Cardiac ventricle fibroblast (primary cell): Measurements from ENCODE around the gene ACYP1. TPM values are rescaled to one million over a fixed set of nuclear protein-coding genes. Genes with fewer than 3 reads are reported as not detected.

Experiments used
- total RNA-seq: library from RNA; depleted of rRNA; stranded (reverse); fragments of >200 nt; gene quantifications from 2 replicates; pipeline ENCODE4 v1.2.3, GENCODE V29; 2015

The ACYP1 gene
- 4.2 and 4.9 TPM in 2 replicates for total RNA-seq

DNA sequence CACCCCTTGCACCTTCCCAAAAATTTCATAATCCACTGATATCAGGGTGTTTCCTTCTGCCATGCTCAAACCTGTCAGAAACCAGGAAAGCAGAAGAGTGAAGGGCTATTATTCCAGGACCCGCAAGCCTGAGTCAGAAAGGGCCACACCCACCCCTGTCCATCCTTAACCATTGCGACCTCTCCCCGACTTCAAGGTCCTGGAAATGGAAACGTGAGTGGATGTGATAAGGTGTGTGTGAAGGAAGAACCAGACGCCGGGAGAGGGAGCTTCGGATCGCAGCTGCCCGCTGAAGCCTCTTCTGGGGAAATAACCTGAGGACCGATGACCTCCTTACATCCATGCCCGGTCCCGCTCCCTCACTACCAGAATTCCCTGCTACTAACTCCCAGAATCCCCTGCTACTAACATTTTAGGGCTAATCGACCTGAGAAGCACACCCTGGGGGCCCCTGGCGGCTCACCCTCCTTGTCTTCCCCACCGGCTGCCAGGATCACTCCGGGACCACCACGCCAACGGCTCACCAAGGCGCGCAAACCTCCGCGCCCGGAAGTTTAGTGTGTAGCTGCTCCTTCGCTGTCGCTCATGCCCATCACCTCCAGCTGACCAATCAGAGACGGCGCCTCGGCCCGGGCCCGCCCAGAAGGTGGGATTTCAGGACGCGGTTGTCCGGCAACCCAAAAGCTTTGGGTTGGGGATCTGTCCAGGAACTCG lies at the start of gene ACYP1:
Gene ACYP1 (minus strand): TSS at position 534 of the 714 bp plus-strand sequence. CDS start 471 bp downstream, at position 63.

DNA sequence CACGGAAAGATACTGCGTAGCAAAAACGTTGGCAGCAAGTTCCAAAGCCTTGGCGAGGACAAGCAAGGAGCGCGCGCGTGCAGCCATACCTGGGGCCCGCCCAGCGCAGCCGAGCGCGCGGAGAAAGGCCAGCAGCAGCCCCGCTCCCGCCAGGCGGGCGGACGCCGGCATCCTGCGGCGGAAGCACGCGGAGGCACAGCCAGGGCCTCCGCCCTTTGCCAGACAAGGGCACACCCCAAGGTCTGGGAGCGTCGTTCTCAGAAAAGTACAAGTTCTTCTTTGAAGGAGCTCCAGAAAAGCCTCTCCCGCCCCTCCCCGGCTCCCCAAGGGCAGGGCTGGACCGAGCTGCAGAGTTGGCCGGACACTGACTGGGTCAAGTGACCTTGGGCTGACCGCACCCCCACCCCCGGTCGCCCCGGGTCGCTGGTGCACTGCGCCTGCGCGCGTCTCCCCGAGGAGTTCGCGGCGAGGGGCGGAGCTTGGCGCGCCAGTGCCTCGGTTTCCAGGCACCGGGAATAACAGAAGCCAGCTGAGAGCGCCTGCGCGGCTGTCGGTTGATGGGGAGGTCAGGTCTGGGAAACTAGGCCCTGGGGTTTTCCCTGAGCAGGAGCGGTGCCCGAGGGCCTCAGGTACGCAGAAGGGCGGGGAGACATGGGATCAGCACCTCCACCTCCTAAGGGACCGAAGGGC lies 5.4 kb upstream of the ACYP1 start, which contains the start of gene ZC2HC1C:
Gene ZC2HC1C (plus strand): TSS at position 521 of the 690 bp plus-strand sequence. CDS start 933 bp downstream, outside the sequence.

DNA sequence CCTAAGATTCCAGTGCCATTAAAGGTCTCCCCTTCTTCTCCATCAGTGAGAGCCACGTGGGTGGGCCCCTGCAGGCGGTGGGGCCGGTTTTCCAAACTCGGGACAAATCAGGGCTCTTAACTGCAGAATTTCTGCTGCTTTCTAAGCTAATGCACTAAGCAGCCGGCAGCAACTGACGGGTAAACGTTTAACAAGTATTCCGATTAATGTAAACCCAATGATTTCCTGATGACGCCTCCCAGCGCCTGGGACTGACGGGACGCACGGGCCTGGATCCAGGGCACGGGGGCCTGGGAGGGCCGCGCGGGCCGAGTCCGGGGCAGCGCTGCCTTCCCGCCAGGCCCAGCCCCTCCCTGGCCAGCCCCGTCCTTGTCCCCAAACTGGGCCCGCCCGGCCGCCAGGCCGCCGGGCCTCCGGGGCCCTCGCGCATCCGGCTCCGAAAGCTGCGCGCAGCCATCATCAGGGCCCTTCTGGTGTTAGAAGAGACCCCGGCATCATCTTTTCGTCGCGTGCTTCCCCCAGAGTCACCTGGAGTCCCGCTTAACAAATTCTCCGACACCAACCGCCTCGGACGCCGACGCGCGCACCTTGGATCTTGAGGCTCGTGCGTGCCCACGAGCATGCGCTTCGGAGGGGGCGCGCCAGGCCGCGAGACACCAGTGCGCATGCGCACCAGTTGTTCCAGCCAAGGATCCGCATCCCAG lies 12.8 kb downstream of the ACYP1 start, which contains the start of gene MLH3:
Gene MLH3 (minus strand): TSS at position 616 of the 704 bp plus-strand sequence. CDS start 1,812 bp downstream, outside the sequence.

Other genes with a start within 250 kb of the ACYP1 start
- not detected in 2 replicates for gene PROX2, start 187.9 kb downstream of the ACYP1 start, total RNA-seq
- 53.6 and 89.1 TPM in 2 replicates for gene DLST, start 182.1 kb downstream of the ACYP1 start, total RNA-seq
- 4.4 TPM in 1 of 2 replicates, not detected in the other for gene RPS6KL1, start 140.8 kb downstream of the ACYP1 start, total RNA-seq
- 24.0 and 30.8 TPM in 2 replicates for gene PGF, start 108.4 kb downstream of the ACYP1 start, total RNA-seq
- 34.1 and 38.1 TPM in 2 replicates for gene EIF2B2, start 61.1 kb downstream of the ACYP1 start, total RNA-seq
- 15.9 and 17.1 TPM in 2 replicates for gene MLH3, start 12.6 kb downstream of the ACYP1 start, total RNA-seq
- gene ZC2HC1C, start 5.6 kb upstream of the ACYP1 start, total RNA-seq: 0.24 TPM in 1 of 2 replicates, not detected in the other
- 60.8 and 70.0 TPM in 2 replicates for gene NEK9, start 63.0 kb upstream of the ACYP1 start, total RNA-seq
- gene TMED10, start 112.6 kb upstream of the ACYP1 start, total RNA-seq: 370 and 413 TPM in 2 replicates
- 192 and 244 TPM in 2 replicates for gene FOS, start 214.8 kb upstream of the ACYP1 start, total RNA-seq